ENCODE measurements around the gene CBS. TPM values are rescaled to one million over a fixed set of nuclear protein-coding genes. Genes with fewer than 3 reads are reported as not detected.

The CBS gene
- polyA plus RNA-seq, 1 donor (not counting 4 experiments of a cell fraction or from before 2014, with no cell fraction given) = 6.9 TPM

GRCh38 chr21:43015906-43016540 lies 59.6 kb downstream of the CBS start:
- Histone ChIP-seq H3K36me3 (ENCODE audit: control insufficient read depth in 2 of 2, extremely low read depth in 1 of 2, insufficient read depth in 2 of 2, low read length in 2 of 2) (peaks cover 16 to 27% of the 10 kb centered on the region in 2 experiments), H3K9me3 (ENCODE audit: control insufficient read depth, low read depth, low read length) (no peaks in the 10 kb centered on the region), H3K4me1 (ENCODE audit: control insufficient read depth, extremely low read depth, insufficient read depth, low read length) (no peaks in the 10 kb centered on the region), H4K20me1 (ENCODE audit: control insufficient read depth, extremely low read depth, insufficient read depth, low read length) (no peaks in the 10 kb centered on the region), H3K79me2 (ENCODE audit: control insufficient read depth, insufficient read depth, low read length) (no peaks in the 10 kb centered on the region), H3K9ac (ENCODE audit: control insufficient read depth, extremely low read depth, insufficient read depth, low read length) (no peak overlapping the region), H3K4me2 (ENCODE audit: control insufficient read depth, extremely low read depth, insufficient read depth, low read depth, low read length) (no peak overlapping the region), H3K27ac (ENCODE audit: control insufficient read depth, insufficient read depth, low read length) (no peak overlapping the region), H3K4me3 (ENCODE audit: control insufficient read depth in 2 of 3, extremely low read depth in 1 of 3, insufficient read depth in 2 of 3, low read depth in 1 of 3, low read length in 3 of 3) (no peak overlapping the region), H3K27me3 (ENCODE audit: control insufficient read depth, extremely low read depth, insufficient read depth, low read length) (no peaks in the 10 kb centered on the region), H2AFZ (ENCODE audit: control insufficient read depth, low read length) (no peak overlapping the region), H3K9me1 (ENCODE audit: control insufficient read depth, extremely low read depth, insufficient read depth, low read length) (no peaks in the 10 kb centered on the region)
- FAIRE-seq (no peak), DNase-seq (ENCODE audit: low read depth, low spot score) (no peak)
- no peak for TF ChIP-seq CTCF (optimal IDR thresholded peaks at IDR 0.05 in 1 of 3, IDR thresholded peaks at IDR 0.05 in 1 of 3, conservative IDR thresholded peaks at IDR 0.05 in 1 of 3; ENCODE audit: extremely low read depth in 1 of 3, insufficient read depth in 2 of 3, low read length in 3 of 3)
- no peak for TF ChIP-seq EZH2 (IDR thresholded peaks at IDR 0.05; ENCODE audit: low read length)
- dilution Hi-C loops (cut with MboI; ENCODE audit: extremely low pct_ligation_motif_present, low sequenced_read_pairs) = no loop called here

DNA sequence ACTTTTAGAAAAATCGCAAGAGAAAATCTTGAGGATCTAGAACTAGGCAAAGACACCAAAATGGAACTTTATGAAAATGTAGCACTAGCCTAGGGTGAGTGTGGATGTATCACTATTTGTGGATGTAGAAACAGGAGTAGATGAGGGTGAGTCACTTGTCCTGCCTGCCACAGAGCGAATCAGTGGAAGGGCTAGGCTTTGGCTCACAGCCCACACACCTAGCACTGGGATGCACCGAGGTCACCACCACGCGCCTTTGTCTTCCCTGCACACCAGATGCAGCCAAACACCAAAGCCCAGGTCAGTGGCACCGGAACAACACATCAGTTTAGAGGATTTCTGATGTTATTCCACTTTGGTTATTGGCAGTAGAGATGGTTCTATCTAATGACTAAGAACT lies 63.0 kb downstream of the CBS start:
- FAIRE-seq = no peak
- H3K36me3 ChIP-seq (ENCODE audit: control insufficient read depth in 2 of 2, extremely low read depth in 1 of 2, insufficient read depth in 2 of 2, low read length in 2 of 2) = peaks cover 16 to 17% of the 10 kb centered on the region in 2 experiments
- no peaks in the 10 kb centered on the region for H4K20me1 ChIP-seq (ENCODE audit: control insufficient read depth, extremely low read depth, insufficient read depth, low read length)
- no peak overlapping the region for H3K4me2 ChIP-seq (ENCODE audit: control insufficient read depth, extremely low read depth, insufficient read depth, low read depth, low read length)
- H3K4me1 ChIP-seq (ENCODE audit: control insufficient read depth, extremely low read depth, insufficient read depth, low read length) = no peaks in the 10 kb centered on the region
- no peak overlapping the region for H3K9ac ChIP-seq (ENCODE audit: control insufficient read depth, extremely low read depth, insufficient read depth, low read length)
- no peaks in the 10 kb centered on the region for H3K9me3 ChIP-seq (ENCODE audit: control insufficient read depth, low read depth, low read length)
- H2AFZ ChIP-seq (ENCODE audit: control insufficient read depth, low read length) = no peak overlapping the region
- TF ChIP-seq CTCF (optimal IDR thresholded peaks at IDR 0.05 in 1 of 3, IDR thresholded peaks at IDR 0.05 in 1 of 3, conservative IDR thresholded peaks at IDR 0.05 in 1 of 3; ENCODE audit: extremely low read depth in 1 of 3, insufficient read depth in 2 of 3, low read length in 3 of 3) = no peak
- no peak for TF ChIP-seq EZH2 (IDR thresholded peaks at IDR 0.05; ENCODE audit: low read length)
- H3K27ac ChIP-seq (ENCODE audit: control insufficient read depth, insufficient read depth, low read length) = no peak overlapping the region
- dilution Hi-C loops (cut with MboI; ENCODE audit: extremely low pct_ligation_motif_present, low sequenced_read_pairs) = no loop called here
- H3K4me3 ChIP-seq (ENCODE audit: control insufficient read depth in 2 of 3, extremely low read depth in 1 of 3, insufficient read depth in 2 of 3, low read depth in 1 of 3, low read length in 3 of 3) = no peak overlapping the region
- DNase-seq (ENCODE audit: low read depth, low spot score) = no peak
- H3K27me3 ChIP-seq (ENCODE audit: control insufficient read depth, extremely low read depth, insufficient read depth, low read length) = no peaks in the 10 kb centered on the region
- H3K9me1 ChIP-seq (ENCODE audit: control insufficient read depth, extremely low read depth, insufficient read depth, low read length) = no peaks in the 10 kb centered on the region
- H3K79me2 ChIP-seq (ENCODE audit: control insufficient read depth, insufficient read depth, low read length) = no peaks in the 10 kb centered on the region

Data from keratinocyte (primary cell).